Psoas muscle (tissue), 8 donors: ENCODE data around the gene DOK1. TPM values are rescaled to one million over a fixed set of nuclear protein-coding genes. Genes with fewer than 3 reads are reported as not detected.
A peak's percentile ranks its signal among the peaks of the same experiment; 100 is the strongest.

Experiments used
- ATAC-seq, 4 donors: fragments of 200-7000 bp; cut with Tn5 transposase; one replicate each; pipeline ENCODE4 v1.9.1; 2020; ENCODE audit warnings: moderate library complexity in 3 of 4, mild to moderate bottlenecking in 2 of 4
- DNase-seq, 2 donors: peaks; one replicate each; pipeline ENCODE4 v3.0.0-alpha.2; 2020
- H3K27ac ChIP-seq: fragments of 200-600 bp; one replicate; pipeline ENCODE4 v1.8.0; 2022
- H3K27me3 ChIP-seq, 3 donors: fragments of 200-600 bp in 1 of 3; one replicate each; pipeline versions ENCODE4 v1.6.1 to v1.8.0; 2013 to 2022; ENCODE audit warnings: low read length in 2 of 3, mild to moderate bottlenecking in 2 of 3, moderate library complexity in 1 of 3; ENCODE audit not compliant: insufficient read depth in 3 of 3
- H3K36me3 ChIP-seq, 2 donors: fragments of 200-600 bp in 1 of 2; one replicate each; pipeline versions ENCODE4 v1.6.1 to v1.8.0; 2013 to 2022; ENCODE audit warnings: low read depth in 1 of 2, mild to moderate bottlenecking in 1 of 2, moderate library complexity in 1 of 2; ENCODE audit not compliant: insufficient read depth in 1 of 2
- H3K4me1 ChIP-seq: fragments of 200-600 bp; one replicate; pipeline ENCODE4 v1.8.0; 2022
- H3K4me3 ChIP-seq: fragments of 200-600 bp; one replicate; pipeline ENCODE4 v1.8.0; 2022; ENCODE audit warnings: mild to moderate bottlenecking
- H3K9me3 ChIP-seq: fragments of 200-600 bp; one replicate; pipeline ENCODE4 v1.8.0; 2022
- CTCF ChIP-seq: fragments of 200-600 bp; IDR thresholded peaks from one replicate; pipeline ENCODE4 v1.8.0; 2022; ENCODE audit warnings: antibody characterized with exemption
- WGBS, 3 donors: extraction: QIAGEN DNeasy Blood & Tissue Kit; methylation state at CpG; one replicate each; pipeline versions ENCODE4 v1.1.6 to v1.1.7; 2013; 5-methylcytosine and 5-hydroxymethylcytosine counted together
- intact Hi-C, 2 donors: fragments of 100-400 bp; cut with DNase I; formaldehyde crosslinking; loops; one replicate each; pipeline versions ENCODE4 v1.11.0 to v1.14.2; 2022
- polyA plus RNA-seq, 3 donors: library from polyadenylated mRNA; stranded (reverse); fragments of 200-250 nt; gene quantifications; one replicate each; pipeline ENCODE4 v1.2.3, GENCODE V29; 2013
- total RNA-seq, 4 donors: library from RNA; stranded (reverse); fragmentation: NEBNext Ultra II Directional in 2 of 4; extraction: Animal tissue kit (Norgen Biotek cat#: 25700) in 2 of 4; gene quantifications; one replicate each; pipeline versions ENCODE4 v1.2.1 to v1.2.4, GENCODE V29; 2021 to 2023
- donor health status: healthy with polysubstance abuse.
- donor health status: DM: no; HTN: no; CAD: no; lungs with moderate emphysema.
- donor health status: Bipolar disorder and iron deficiency.
- donor health status: healthy.
- donor health status: DM: yes; HTN: yes; CAD: no.
- donor health status: DM: no; HTN: no; CAD: no.
- donor health status: DM: no; HTN: no; CAD: no.
- donor health status: DM: yes; HTN: yes; CAD: no.

Gene DOK1
- total and polyA plus RNA-seq, 7 donors, result 1.0 to 3.8 (median 1.5) TPM

- TF ChIP-seq CTCF, result no peak
- intact Hi-C loops, result no loop called here
- DNase-seq (no peak), ATAC-seq (no peak)
- H3K9me3 ChIP-seq, result no peaks in the 10 kb centered on the region
- peaks cover 5 to 19% of the 10 kb centered on the region in 2 donors for H3K36me3 ChIP-seq
- H3K27me3 ChIP-seq, result no peaks in the 10 kb centered on the region
- no peak overlapping the region for H3K4me3 ChIP-seq
- WGBS, 3 donors, result 63 to 72% (median 67%) methylated on average over 4 of the region's 4 CpGs
- peaks cover under 1% of the 10 kb centered on the region for H3K4me1 ChIP-seq
- no peak overlapping the region for H3K27ac ChIP-seq
Measured at GRCh38 chr2:74537140-74537539, 17.4 kb upstream of the DOK1 start.

GRCh38 chr2:74538881-74539339 lies 15.6 kb upstream of the DOK1 start:
- WGBS, 3 donors, result 77 to 81% (median 77%) methylated on average over 7 of the region's 7 CpGs
- no peak overlapping the region for H3K27ac ChIP-seq
- intact Hi-C loops, result no loop called here
- TF ChIP-seq CTCF, result no peak
- no peaks in the 10 kb centered on the region for H3K4me1 ChIP-seq
- H3K9me3 ChIP-seq, result no peaks in the 10 kb centered on the region
- no peaks in the 10 kb centered on the region for H3K27me3 ChIP-seq
- DNase-seq (no peak), ATAC-seq (no peak)
- H3K36me3 ChIP-seq, result peaks cover 0 to 1% of the 10 kb centered on the region in 2 donors
- H3K4me3 ChIP-seq, result no peak overlapping the region

GRCh38 chr2:74540291-74540690 lies 14.2 kb upstream of the DOK1 start:
- Histone ChIP-seq H3K36me3 (no peaks in the 10 kb centered on the region), H3K27ac (peak overlapping the region; percentile 23), H3K4me3 (no peak overlapping the region), H3K27me3 (no peaks in the 10 kb centered on the region), H3K4me1 (no peaks in the 10 kb centered on the region), H3K9me3 (no peaks in the 10 kb centered on the region)
- ATAC-seq (peak in 3 of 4 donors; percentile 28 to 55 (median 54)), DNase-seq (peak; percentile 73 to 78)
- WGBS, 3 donors, result 31 to 48% (median 36%) methylated on average over 5 of the region's 5 CpGs
- intact Hi-C loops, result no loop called here
- TF ChIP-seq CTCF, result no peak

- no peaks in the 10 kb centered on the region for H3K27me3 ChIP-seq
- no peaks in the 10 kb centered on the region for H3K4me1 ChIP-seq
- no peak for TF ChIP-seq CTCF
- no peaks in the 10 kb centered on the region for H3K36me3 ChIP-seq
- H3K9me3 ChIP-seq, result no peaks in the 10 kb centered on the region
- WGBS, 3 donors, result 74 to 88% (median 79%) methylated on average over 1 of the region's 1 CpG
- no peak overlapping the region for H3K4me3 ChIP-seq
- DNase-seq (no peak), ATAC-seq (no peak)
- H3K27ac ChIP-seq, result no peak overlapping the region
- intact Hi-C loops, result no loop called here
Measured at GRCh38 chr2:74542978-74543377, 11.5 kb upstream of the DOK1 start.

- H3K4me1 ChIP-seq, result peaks cover 6% of the 10 kb centered on the region
- no peaks in the 10 kb centered on the region for H3K9me3 ChIP-seq
- 90 to 92% (median 91%) methylated on average over 3 of the region's 3 CpGs for WGBS, 3 donors
- H3K27me3 ChIP-seq, result peaks cover 0 to 16% (median 4%) of the 10 kb centered on the region in 3 donors
- no peaks in the 10 kb centered on the region for H3K36me3 ChIP-seq
- no peak overlapping the region for H3K27ac ChIP-seq
- TF ChIP-seq CTCF, result no peak
- no peak overlapping the region for H3K4me3 ChIP-seq
- ATAC-seq, result no peak
- no peak for DNase-seq
- intact Hi-C loops, result no loop called here
Measured at GRCh38 chr2:74544634-74545033, 9.9 kb upstream of the DOK1 start.
